GM20000 (cell line): ENCODE measurements around the gene METAP1D.

ENCODE experiments used
- DNase-seq: peaks from one replicate; pipeline ENCODE4 v3.0.0; 2012; ENCODE audit warnings: low spot score
- CTCF ChIP-seq: IDR thresholded peaks from 2 replicates; pipeline ENCODE4 v1.5.1; 2012; ENCODE audit warnings: mild to moderate bottlenecking, control low read depth; ENCODE audit errors: extremely low read depth, missing control alignments

Gene METAP1D

GRCh38 chr2:171960570-171960969 lies 39.2 kb upstream of the METAP1D start:
- no peak for DNase-seq
- no peak for TF ChIP-seq CTCF

DNA sequence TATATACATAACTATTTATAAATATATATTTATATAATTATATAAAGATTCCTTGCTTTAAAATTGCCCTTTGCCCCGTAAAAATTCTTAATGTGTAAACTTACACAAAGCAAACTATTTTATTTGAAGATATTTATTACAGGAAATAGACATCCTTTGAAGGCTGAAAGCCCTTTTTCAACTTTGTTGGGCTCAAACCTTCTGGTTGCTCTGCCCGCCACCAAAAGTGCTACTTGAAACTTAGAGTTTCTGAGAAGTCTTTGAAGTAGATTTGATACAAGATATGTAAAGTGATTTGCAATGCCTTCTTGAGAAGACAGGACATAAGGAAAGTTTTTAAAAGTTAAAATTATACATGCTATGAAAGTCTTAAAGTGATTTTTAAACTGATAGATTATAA lies 36.6 kb upstream of the METAP1D start:
- DNase-seq: no peak
- TF ChIP-seq CTCF: no peak

DNA sequence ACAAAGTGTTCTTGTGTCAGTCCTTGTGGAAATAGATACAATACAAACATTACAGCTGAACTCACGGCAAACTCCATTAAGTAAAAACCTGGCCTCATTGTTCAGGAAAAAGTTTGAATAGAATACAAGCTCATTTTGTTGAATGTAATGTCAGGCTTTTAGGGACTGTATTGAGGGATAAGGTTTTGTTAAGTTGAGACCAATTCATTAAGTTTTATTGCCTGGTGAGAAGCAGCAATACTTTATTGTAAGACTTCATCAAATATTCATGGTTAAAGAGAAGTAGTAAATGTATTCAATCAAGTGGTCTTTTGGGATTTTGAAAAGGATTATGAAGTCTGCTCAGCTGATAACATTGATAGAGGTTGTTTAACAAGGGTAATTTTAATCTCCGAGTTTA lies 35.4 kb upstream of the METAP1D start:
- TF ChIP-seq CTCF: no peak
- no peak for DNase-seq

- TF ChIP-seq CTCF: no peak
- DNase-seq: no peak
Observed at GRCh38 chr2:171965238-171965637, 34.5 kb upstream of the METAP1D start.

DNA sequence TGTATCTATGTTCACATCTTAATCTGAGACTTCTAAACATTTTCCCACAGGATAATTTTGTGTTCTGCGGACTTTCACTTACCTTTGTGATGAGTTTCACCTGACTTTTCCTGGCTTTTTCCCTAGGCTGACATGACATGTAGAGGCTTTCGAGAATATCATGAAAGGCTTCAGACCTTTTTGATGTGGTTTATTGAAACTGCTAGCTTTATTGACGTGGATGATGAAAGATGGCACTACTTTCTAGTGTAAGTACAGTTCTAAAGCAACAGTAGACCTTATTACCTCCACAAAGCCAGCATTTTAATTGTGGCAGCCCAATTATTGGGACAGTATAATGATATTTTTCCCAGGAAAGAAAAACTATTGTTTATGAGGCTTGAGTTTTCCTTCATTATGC lies 34.1 kb upstream of the METAP1D start:
- no peak for DNase-seq
- no peak for TF ChIP-seq CTCF

- no peak for DNase-seq
- TF ChIP-seq CTCF: no peak
Observed at GRCh38 chr2:171966235-171966634, 33.5 kb upstream of the METAP1D start.

DNA sequence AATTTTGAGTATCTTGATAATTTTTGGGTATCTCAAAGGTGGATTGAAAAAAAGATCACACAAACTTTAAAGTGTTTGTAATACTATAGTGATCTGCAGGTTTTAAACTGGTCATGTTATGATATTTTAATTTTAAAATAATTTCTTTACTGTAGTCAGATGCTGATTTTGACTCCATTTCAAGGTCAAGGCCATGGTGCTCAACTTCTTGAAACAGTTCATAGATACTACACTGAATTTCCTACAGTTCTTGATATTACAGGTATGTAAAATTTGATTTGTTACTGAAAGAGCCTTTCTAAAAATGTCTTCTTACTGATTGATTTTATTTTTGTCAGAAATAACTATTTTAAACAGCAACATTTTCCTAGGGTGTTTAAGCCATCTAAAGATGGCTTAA lies 33.1 kb upstream of the METAP1D start:
- DNase-seq: no peak
- no peak for TF ChIP-seq CTCF
